OCI-LY3 (cell line): ENCODE results near the gene C8B.

ENCODE experiments used
- H2AFZ ChIP-seq: fragments of 200-600, 300-600 bp; shearing (Covaris generic); 2 replicates; pipeline ENCODE4 v1.6.0; 2014; ENCODE audit warnings: antibody characterized with exemption, low read depth, low read length
- H3K27ac ChIP-seq: fragments of 200-600, 300-600 bp; sonication (generic); 2 replicates; pipeline ENCODE4 v1.5.1; 2014; ENCODE audit warnings: mild to moderate bottlenecking, low read length, moderate library complexity, mixed read lengths
- H3K27me3 ChIP-seq: fragments of 200-600, 300-600 bp; sonication (generic); 2 replicates; pipeline ENCODE4 v1.6.1; 2014; ENCODE audit warnings: low read depth, low read length, mixed read lengths
- H3K36me3 ChIP-seq: fragments of 200-600, 300-600 bp; sonication (generic); replicated peaks from 2 replicates; pipeline ENCODE3; 2014; ENCODE audit warnings: low read depth, low read length, mixed read lengths
- H3K4me1 ChIP-seq: fragments of 300-600, 200-600 bp; sonication (generic); 2 replicates; pipeline ENCODE4 v1.6.1; 2014; ENCODE audit warnings: low read length, mixed read lengths
- H3K4me2 ChIP-seq: fragments of 200-600, 300-600 bp; sonication (generic); 2 replicates; pipeline ENCODE4 v1.6.1; 2014; ENCODE audit warnings: low read length, mixed read lengths
- H3K4me3 ChIP-seq: fragments of 300-600, 200-600 bp; sonication (generic); 2 replicates; pipeline ENCODE4 v1.5.1; 2014; ENCODE audit warnings: antibody characterized with exemption, mild to moderate bottlenecking, low read length, moderate library complexity
- H3K79me2 ChIP-seq: fragments of 300-600, 200-600 bp; shearing (Covaris generic); 2 replicates; pipeline ENCODE4 v1.6.1; 2014; ENCODE audit warnings: mild to moderate bottlenecking, low read length, mixed read lengths
- H3K9ac ChIP-seq: fragments of 300-600, 200-600 bp; shearing (Covaris generic); 2 replicates; pipeline ENCODE4 v1.6.0; 2014; ENCODE audit warnings: mild to moderate bottlenecking, low read length, moderate library complexity
- H3K9me3 ChIP-seq: fragments of 200-600, 300-600 bp; shearing (Covaris generic); 2 replicates; pipeline ENCODE4 v1.6.1; 2014; ENCODE audit warnings: low read length, mixed read lengths; ENCODE audit not compliant: insufficient read depth
- H4K20me1 ChIP-seq: fragments of 200-600, 300-600 bp; sonication (generic); 2 replicates; pipeline ENCODE4 v1.6.1; 2016; ENCODE audit warnings: low read length, mixed read lengths; ENCODE audit not compliant: insufficient read depth
- CTCF ChIP-seq: fragments of 200-600, 300-600 bp; sonication (generic); IDR thresholded peaks from 2 replicates; pipeline ENCODE4 v1.5.1; 2014; ENCODE audit warnings: antibody characterized with exemption, low read length, low read depth
- EZH2phosphoT487 ChIP-seq: fragments of 200-600 bp; shearing (Covaris generic); IDR thresholded peaks from 2 replicates; pipeline ENCODE4 v1.6.1; 2018; ENCODE audit warnings: antibody characterized with exemption, mixed run types, low read depth

Gene C8B

GRCh38 chr1:56979986-56980755, 14.4 kb upstream of the C8B start:
- Histone ChIP-seq H3K79me2 (no peaks in the 10 kb centered on the region), H3K4me1 (no peaks in the 10 kb centered on the region), H3K9me3 (no peaks in the 10 kb centered on the region)

GRCh38 chr1:56978819-56979218, 13.0 kb upstream of the C8B start:
- Histone ChIP-seq H4K20me1 (no peaks in the 10 kb centered on the region), H3K4me1 (no peaks in the 10 kb centered on the region), H3K27me3 (0 out of 2 replicates have a peak, but pooled peaks cover 4% of the 10 kb centered on the region), H3K27ac (no peak overlapping the region), H3K4me3 (no peak overlapping the region), H3K9ac (no peak overlapping the region), H3K4me2 (no peak overlapping the region), H3K36me3 (no peaks in the 10 kb centered on the region), H2AFZ (no peak overlapping the region), H3K79me2 (no peaks in the 10 kb centered on the region), H3K9me3 (no peaks in the 10 kb centered on the region)
- TF ChIP-seq EZH2phosphoT487, result no peak
- TF ChIP-seq CTCF, result no peak

More at GRCh38 chr1:56979986-56980755, 14.4 kb upstream of the C8B start:
- H3K4me3 ChIP-seq, result no peak overlapping the region
- no peak overlapping the region for H3K27ac ChIP-seq
- H3K4me2 ChIP-seq, result no peak overlapping the region
- no peak for TF ChIP-seq EZH2phosphoT487
- TF ChIP-seq CTCF, result no peak
- H3K9ac ChIP-seq, result no peak overlapping the region
- no peak overlapping the region for H2AFZ ChIP-seq
- H4K20me1 ChIP-seq, result no peaks in the 10 kb centered on the region
- H3K36me3 ChIP-seq, result no peaks in the 10 kb centered on the region
- H3K27me3 ChIP-seq, result 0 out of 2 replicates have a peak, but pooled peaks cover 4% of the 10 kb centered on the region

- no peak overlapping the region for H3K27ac ChIP-seq
- no peak for TF ChIP-seq CTCF
- TF ChIP-seq EZH2phosphoT487, result no peak
- H4K20me1 ChIP-seq, result no peaks in the 10 kb centered on the region
- H3K9me3 ChIP-seq, result no peaks in the 10 kb centered on the region
- H3K4me1 ChIP-seq, result no peaks in the 10 kb centered on the region
- no peak overlapping the region for H3K4me2 ChIP-seq
- H3K79me2 ChIP-seq, result no peaks in the 10 kb centered on the region
- no peak overlapping the region for H3K9ac ChIP-seq
- H3K27me3 ChIP-seq, result 0 out of 2 replicates have a peak, but pooled peaks cover 4% of the 10 kb centered on the region
- H3K4me3 ChIP-seq, result no peak overlapping the region
- H2AFZ ChIP-seq, result no peak overlapping the region
- no peaks in the 10 kb centered on the region for H3K36me3 ChIP-seq
Measured at GRCh38 chr1:56977910-56978309, 12.1 kb upstream of the C8B start.

GRCh38 chr1:56975446-56975845, 9.6 kb upstream of the C8B start:
- H2AFZ ChIP-seq, result no peak overlapping the region
- no peak overlapping the region for H3K27ac ChIP-seq
- no peaks in the 10 kb centered on the region for H3K4me1 ChIP-seq
- H3K4me3 ChIP-seq, result no peak overlapping the region
- no peaks in the 10 kb centered on the region for H3K9me3 ChIP-seq
- no peak overlapping the region for H3K9ac ChIP-seq
- no peaks in the 10 kb centered on the region for H3K36me3 ChIP-seq
- H3K4me2 ChIP-seq, result no peak overlapping the region
- TF ChIP-seq CTCF, result no peak
- TF ChIP-seq EZH2phosphoT487, result no peak
- no peaks in the 10 kb centered on the region for H3K79me2 ChIP-seq
- H3K27me3 ChIP-seq, result no peaks in the 10 kb centered on the region
- H4K20me1 ChIP-seq, result no peaks in the 10 kb centered on the region
